Stimulated activated naive CD8-positive, alpha-beta T cell treated with anti-CD3 and anti-CD28 coated beads, Interleukin-15, Interleukin-2, amounts not matched to agents 100 ng/mL and 50 ng/mL, for 24 hours (primary cell): ENCODE measurements around the gene PHLPP1.

Source experiments
- H3K27ac Mint-ChIP-seq: one replicate; pipeline ENCODE4 v1.8.0; 2021; ENCODE audit warnings: mild to moderate bottlenecking, mixed read lengths
- H3K27me3 Mint-ChIP-seq: one replicate; pipeline ENCODE4 v1.8.0; 2021; ENCODE audit warnings: mixed read lengths
- H3K36me3 Mint-ChIP-seq: one replicate; pipeline ENCODE4 v1.8.0; 2021; ENCODE audit warnings: low read depth, mixed read lengths
- H3K4me1 Mint-ChIP-seq: one replicate; pipeline ENCODE4 v1.8.0; 2021; ENCODE audit warnings: low read depth, mixed read lengths
- H3K4me3 Mint-ChIP-seq: one replicate; pipeline ENCODE4 v1.8.0; 2021; ENCODE audit warnings: mild to moderate bottlenecking, mixed read lengths
- H3K9me3 Mint-ChIP-seq: one replicate; pipeline ENCODE4 v1.8.0; 2021; ENCODE audit warnings: mixed read lengths

Gene PHLPP1

GRCh38 chr18:62769216-62769615, 53.9 kb downstream of the PHLPP1 start:
- Mint-ChIP-seq H3K27me3 (no peaks in the 10 kb centered on the region), H3K27ac (no peak overlapping the region), H3K4me1 (peaks cover 27% of the 10 kb centered on the region), H3K9me3 (no peaks in the 10 kb centered on the region), H3K4me3 (no peak overlapping the region), H3K36me3 (no peaks in the 10 kb centered on the region)

GRCh38 chr18:62771494-62772270, 56.3 kb downstream of the PHLPP1 start:
- Mint-ChIP-seq H3K27ac (no peak overlapping the region), H3K27me3 (no peaks in the 10 kb centered on the region), H3K9me3 (no peaks in the 10 kb centered on the region), H3K4me3 (no peak overlapping the region), H3K4me1 (peaks cover 27% of the 10 kb centered on the region), H3K36me3 (no peaks in the 10 kb centered on the region)

- H3K4me3 Mint-ChIP-seq, result no peak overlapping the region
- no peaks in the 10 kb centered on the region for H3K36me3 Mint-ChIP-seq
- no peaks in the 10 kb centered on the region for H3K9me3 Mint-ChIP-seq
- H3K27me3 Mint-ChIP-seq, result no peaks in the 10 kb centered on the region
- no peak overlapping the region for H3K27ac Mint-ChIP-seq
- H3K4me1 Mint-ChIP-seq, result peaks cover 20% of the 10 kb centered on the region
Observed at GRCh38 chr18:62772860-62773584, 57.7 kb downstream of the PHLPP1 start.

GRCh38 chr18:62773691-62774090, 58.4 kb downstream of the PHLPP1 start:
- Mint-ChIP-seq H3K27ac (no peak overlapping the region), H3K4me1 (peaks cover 22% of the 10 kb centered on the region), H3K9me3 (no peaks in the 10 kb centered on the region), H3K36me3 (no peaks in the 10 kb centered on the region), H3K27me3 (no peaks in the 10 kb centered on the region), H3K4me3 (no peak overlapping the region)

GRCh38 chr18:62776024-62776570, 60.8 kb downstream of the PHLPP1 start:
- H3K27me3 Mint-ChIP-seq, result no peaks in the 10 kb centered on the region
- no peak overlapping the region for H3K4me3 Mint-ChIP-seq
- no peak overlapping the region for H3K27ac Mint-ChIP-seq
- peaks cover 46% of the 10 kb centered on the region for H3K4me1 Mint-ChIP-seq
- H3K36me3 Mint-ChIP-seq, result no peaks in the 10 kb centered on the region
- no peaks in the 10 kb centered on the region for H3K9me3 Mint-ChIP-seq

GRCh38 chr18:62777814-62778213, 62.5 kb downstream of the PHLPP1 start:
- H3K4me3 Mint-ChIP-seq, result no peak overlapping the region
- H3K27ac Mint-ChIP-seq, result no peak overlapping the region
- H3K27me3 Mint-ChIP-seq, result no peaks in the 10 kb centered on the region
- H3K36me3 Mint-ChIP-seq, result no peaks in the 10 kb centered on the region
- H3K4me1 Mint-ChIP-seq, result peaks cover 52% of the 10 kb centered on the region
- H3K9me3 Mint-ChIP-seq, result no peaks in the 10 kb centered on the region

- Mint-ChIP-seq H3K36me3 (no peaks in the 10 kb centered on the region), H3K27me3 (no peaks in the 10 kb centered on the region), H3K4me3 (peak overlapping the region; percentile 38), H3K4me1 (peaks cover 66% of the 10 kb centered on the region), H3K9me3 (no peaks in the 10 kb centered on the region), H3K27ac (peak overlapping the region; percentile 88)
Observed at GRCh38 chr18:62778976-62779869, 63.9 kb downstream of the PHLPP1 start.

GRCh38 chr18:62781262-62781661, 65.9 kb downstream of the PHLPP1 start:
- peaks cover 85% of the 10 kb centered on the region for H3K4me1 Mint-ChIP-seq

GRCh38 chr18:62781893-62782292, 66.6 kb downstream of the PHLPP1 start:
- H3K36me3 Mint-ChIP-seq, result no peaks in the 10 kb centered on the region
- H3K4me3 Mint-ChIP-seq, result no peak overlapping the region
- no peaks in the 10 kb centered on the region for H3K27me3 Mint-ChIP-seq
- peaks cover 85% of the 10 kb centered on the region for H3K4me1 Mint-ChIP-seq
- no peak overlapping the region for H3K27ac Mint-ChIP-seq
- H3K9me3 Mint-ChIP-seq, result no peaks in the 10 kb centered on the region

More at GRCh38 chr18:62781262-62781661, 65.9 kb downstream of the PHLPP1 start:
- no peaks in the 10 kb centered on the region for H3K9me3 Mint-ChIP-seq
- no peak overlapping the region for H3K4me3 Mint-ChIP-seq
- no peaks in the 10 kb centered on the region for H3K27me3 Mint-ChIP-seq
- no peak overlapping the region for H3K27ac Mint-ChIP-seq
- H3K36me3 Mint-ChIP-seq, result no peaks in the 10 kb centered on the region

- Mint-ChIP-seq H3K9me3 (no peaks in the 10 kb centered on the region), H3K36me3 (no peaks in the 10 kb centered on the region), H3K27me3 (no peaks in the 10 kb centered on the region), H3K4me1 (peaks cover 86% of the 10 kb centered on the region), H3K27ac (peak overlapping the region; percentile 69), H3K4me3 (peak overlapping the region; percentile 37)
Observed at GRCh38 chr18:62784338-62784965, 69.1 kb downstream of the PHLPP1 start.

GRCh38 chr18:62784966-62785413, 69.6 kb downstream of the PHLPP1 start:
- H3K27ac Mint-ChIP-seq, result peak overlapping the region; percentile 69
- H3K9me3 Mint-ChIP-seq, result no peaks in the 10 kb centered on the region
- no peaks in the 10 kb centered on the region for H3K36me3 Mint-ChIP-seq
- peak overlapping the region; percentile 37 for H3K4me3 Mint-ChIP-seq
- peaks cover 86% of the 10 kb centered on the region for H3K4me1 Mint-ChIP-seq
- H3K27me3 Mint-ChIP-seq, result no peaks in the 10 kb centered on the region

GRCh38 chr18:62786689-62787088, 71.3 kb downstream of the PHLPP1 start:
- no peak overlapping the region for H3K27ac Mint-ChIP-seq
- peaks cover 82% of the 10 kb centered on the region for H3K4me1 Mint-ChIP-seq
- H3K4me3 Mint-ChIP-seq, result no peak overlapping the region
- no peaks in the 10 kb centered on the region for H3K27me3 Mint-ChIP-seq
- H3K36me3 Mint-ChIP-seq, result no peaks in the 10 kb centered on the region
- no peaks in the 10 kb centered on the region for H3K9me3 Mint-ChIP-seq

- no peaks in the 10 kb centered on the region for H3K27me3 Mint-ChIP-seq
- H3K4me1 Mint-ChIP-seq, result peaks cover 69% of the 10 kb centered on the region
- no peaks in the 10 kb centered on the region for H3K9me3 Mint-ChIP-seq
- no peak overlapping the region for H3K4me3 Mint-ChIP-seq
- no peaks in the 10 kb centered on the region for H3K36me3 Mint-ChIP-seq
- no peak overlapping the region for H3K27ac Mint-ChIP-seq
Observed at GRCh38 chr18:62788111-62788510, 72.8 kb downstream of the PHLPP1 start.

- no peaks in the 10 kb centered on the region for H3K27me3 Mint-ChIP-seq
- H3K9me3 Mint-ChIP-seq, result no peaks in the 10 kb centered on the region
- peaks cover 62% of the 10 kb centered on the region for H3K4me1 Mint-ChIP-seq
- H3K4me3 Mint-ChIP-seq, result no peak overlapping the region
- H3K36me3 Mint-ChIP-seq, result no peaks in the 10 kb centered on the region
- no peak overlapping the region for H3K27ac Mint-ChIP-seq
Observed at GRCh38 chr18:62788876-62789275, 73.5 kb downstream of the PHLPP1 start.
